K562 (cell line): Measurements from ENCODE around the gene TESK1.

ENCODE experiments used
- ATF3 ChIP-seq, 2 experiments: fragments of 450-650 bp in 1 of 2; sonication (generic) in 1 of 2; formaldehyde crosslinking in 1 of 2; IDR thresholded peaks in 1 of 2; conservative IDR thresholded peaks in 1 of 2; 2 replicates each; pipeline versions ENCODE4 v1.6.1 to v1.8.1; 2016 to 2023; ENCODE audit warnings: mild to moderate bottlenecking in 2 of 2, moderate library complexity in 2 of 2, inconsistent platforms in 1 of 2, missing genetic modification reagents in 1 of 2
- CTCF ChIP-seq, 3 experiments: IDR thresholded peaks in 2 of 3; conservative IDR thresholded peaks in 1 of 3; 2 replicates each; pipeline ENCODE4 v1.5.1; 2011 to 2012; ENCODE audit warnings: low read length in 3 of 3, mild to moderate bottlenecking in 3 of 3, control low read depth in 2 of 3, improper control_type of control experiment in 1 of 3, inconsistent platforms in 1 of 3, low read depth in 1 of 3, mixed read lengths in 1 of 3, moderate library complexity in 1 of 3; ENCODE audit not compliant: insufficient read depth in 2 of 3
- DEAF1 ChIP-seq: fragments of 450-650 bp; formaldehyde crosslinking; IDR thresholded peaks from 2 replicates; pipeline ENCODE4 v1.4.0; 2020; ENCODE audit warnings: mild to moderate bottlenecking, moderate library complexity
- DPF2 ChIP-seq: fragments of 450-650 bp; IDR thresholded peaks from 2 replicates; pipeline ENCODE4 v1.6.1; 2016
- EHMT2 ChIP-seq: fragments of 450-650 bp; IDR thresholded peaks from 2 replicates; pipeline ENCODE4 v1.6.1; 2018; ENCODE audit warnings: antibody characterized with exemption
- FOXA3 ChIP-seq, 2 experiments: fragments of 450-650 bp in 1 of 2; sonication (generic) in 1 of 2; formaldehyde crosslinking; IDR thresholded peaks in 1 of 2; conservative IDR thresholded peaks in 1 of 2; 2 replicates each; pipeline versions ENCODE4 v1.4.0 to v1.8.0; 2020 to 2022; ENCODE audit warnings: mild to moderate bottlenecking in 2 of 2, missing genetic modification reagents in 1 of 2
- MXI1 ChIP-seq: IDR thresholded peaks from 2 replicates; pipeline ENCODE4 v1.6.1; 2011; ENCODE audit warnings: low read depth, mild to moderate bottlenecking, improper control_type of control experiment, low read length
- NFRKB ChIP-seq: fragments of 450-650 bp; IDR thresholded peaks from 2 replicates; pipeline ENCODE4 v1.6.1; 2016; ENCODE audit warnings: low read depth
- PHF8 ChIP-seq: fragments of 200-600 bp; sonication (generic); IDR thresholded peaks from 2 replicates; pipeline ENCODE4 v1.6.1; 2012; ENCODE audit warnings: mixed run types, mild to moderate bottlenecking, inconsistent platforms, low read length, moderate library complexity, borderline replicate concordance
- POLR2AphosphoS5 ChIP-seq: IDR thresholded peaks from 2 replicates; pipeline ENCODE4 v1.6.1; 2011; ENCODE audit warnings: mild to moderate bottlenecking, low read depth, low read length, moderate library complexity; ENCODE audit not compliant: control insufficient read depth, insufficient read depth
- RFX5 ChIP-seq: IDR thresholded peaks from 2 replicates; pipeline ENCODE4 v1.6.1; 2011; ENCODE audit warnings: low read depth, mild to moderate bottlenecking, improper control_type of control experiment, low read length
- SNAPC5 ChIP-seq: fragments of 250-450 bp; sonication (Bioruptor Pico); IDR thresholded peaks from 2 replicates; pipeline ENCODE4 v1.8.0; 2021; ENCODE audit warnings: moderate library complexity, mild to moderate bottlenecking, inconsistent platforms

GRCh38 chr9:35599763-35600604, 5.1 kb upstream of the TESK1 start:
- TF ChIP-seq SNAPC5 (CRISPR knock-in tag) (no peak), CTCF (IDR thresholded peaks at IDR 0.05 in 2 of 3, conservative IDR thresholded peaks at IDR 0.05 in 1 of 3; ENCODE audit: insufficient read depth in 2 of 3, low read depth in 1 of 3, low read length in 3 of 3) (peak; percentile 11 to 23 (median 17); a peak in 2 of 6 replicates), RFX5 (no peak), MXI1 (no peak), FOXA3 (CRISPR knock-in tag; conservative IDR thresholded peaks at IDR 0.05 in 1 of 2, IDR thresholded peaks at IDR 0.05 in 1 of 2) (no peak), DPF2 (no peak), EHMT2 (no peak), PHF8 (no peak), ATF3 (IDR thresholded peaks at IDR 0.05) (no peak), ATF3 (CRISPR knock-in tag; conservative IDR thresholded peaks at IDR 0.05) (no peak), NFRKB (no peak), DEAF1 (CRISPR knock-in tag) (no peak), POLR2AphosphoS5 (no peak)
